Fibroblast of gingiva (primary cell): ENCODE measurements around the gene NCBP3.

Source experiments
- DNase-seq: peaks from one replicate; pipeline ENCODE4 v3.0.0-alpha.2; 2011; ENCODE audit warnings: low read depth

The NCBP3 gene, protein sequence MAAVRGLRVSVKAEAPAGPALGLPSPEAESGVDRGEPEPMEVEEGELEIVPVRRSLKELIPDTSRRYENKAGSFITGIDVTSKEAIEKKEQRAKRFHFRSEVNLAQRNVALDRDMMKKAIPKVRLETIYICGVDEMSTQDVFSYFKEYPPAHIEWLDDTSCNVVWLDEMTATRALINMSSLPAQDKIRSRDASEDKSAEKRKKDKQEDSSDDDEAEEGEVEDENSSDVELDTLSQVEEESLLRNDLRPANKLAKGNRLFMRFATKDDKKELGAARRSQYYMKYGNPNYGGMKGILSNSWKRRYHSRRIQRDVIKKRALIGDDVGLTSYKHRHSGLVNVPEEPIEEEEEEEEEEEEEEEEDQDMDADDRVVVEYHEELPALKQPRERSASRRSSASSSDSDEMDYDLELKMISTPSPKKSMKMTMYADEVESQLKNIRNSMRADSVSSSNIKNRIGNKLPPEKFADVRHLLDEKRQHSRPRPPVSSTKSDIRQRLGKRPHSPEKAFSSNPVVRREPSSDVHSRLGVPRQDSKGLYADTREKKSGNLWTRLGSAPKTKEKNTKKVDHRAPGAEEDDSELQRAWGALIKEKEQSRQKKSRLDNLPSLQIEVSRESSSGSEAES

GRCh38 chr17:3845621-3846436, at the start of gene NCBP3:
TSS of gene NCBP3 (minus strand) at chr17:3846246. CDS start at chr17:3846223, 23 bp downstream.
- DNase-seq, result peak; percentile 93

DNA sequence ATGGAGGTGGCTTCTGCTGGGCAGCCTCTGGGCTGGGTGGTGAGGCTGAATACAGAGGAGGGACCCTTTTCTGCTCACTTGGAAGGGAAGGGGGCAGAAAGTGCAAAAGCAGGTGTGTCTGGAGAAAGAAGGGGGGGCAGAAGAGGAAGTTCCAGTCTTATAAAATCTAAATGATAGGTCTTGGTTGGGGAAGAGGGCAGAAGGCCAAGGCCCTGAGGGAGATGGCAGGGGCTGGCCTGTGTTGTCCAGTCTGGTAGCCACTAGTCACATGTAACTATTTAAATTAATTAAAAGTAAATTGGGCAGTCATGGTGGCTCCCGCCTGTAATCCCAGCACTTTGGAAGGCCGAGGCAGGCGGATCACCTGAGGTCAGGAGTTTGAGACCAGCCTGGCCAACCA, 49.3 kb upstream of the NCBP3 start:
- DNase-seq, result no peak

DNA sequence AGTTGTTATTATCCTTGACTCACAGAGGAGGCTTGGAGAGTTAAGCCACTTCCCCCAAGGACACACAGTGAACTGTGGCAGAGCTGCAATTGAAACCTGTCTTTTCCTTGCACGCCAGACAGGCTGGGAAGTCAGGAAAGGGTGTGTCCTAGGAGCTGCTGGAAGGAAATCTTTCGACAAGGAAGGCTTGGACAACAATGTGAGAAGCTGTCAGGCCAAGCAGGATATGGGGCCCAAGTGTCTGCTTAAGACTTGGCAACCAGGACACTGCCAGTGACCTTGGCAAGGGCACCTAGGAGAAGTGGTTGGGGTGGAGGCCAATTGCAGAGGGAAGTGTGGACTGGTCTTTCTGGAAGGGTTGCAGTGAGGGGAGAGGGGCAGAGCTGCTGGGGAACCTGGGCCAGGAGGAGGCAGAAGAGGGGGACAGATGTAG, 48.9 kb upstream of the NCBP3 start:
- peak; percentile 19 for DNase-seq

DNA sequence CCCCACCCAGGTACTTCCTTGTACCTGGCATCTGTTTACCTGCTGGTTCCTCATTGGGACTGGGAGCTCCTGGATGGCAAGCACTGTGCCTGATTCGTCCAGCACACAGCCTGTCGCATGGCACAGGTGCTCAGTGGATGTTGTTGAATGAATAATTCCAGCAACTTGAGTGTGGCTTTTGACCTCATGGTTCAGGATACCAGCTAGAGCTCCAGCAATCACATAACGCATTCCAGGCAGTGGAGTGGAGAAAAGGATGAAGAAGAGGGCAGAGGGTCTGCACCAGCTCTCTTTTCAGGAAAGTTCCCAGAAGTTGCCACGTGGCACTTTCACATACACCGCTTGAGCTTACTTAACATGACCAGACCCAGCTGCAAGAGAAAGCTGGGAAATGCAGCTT, 48.1 kb upstream of the NCBP3 start:
- no peak for DNase-seq

GRCh38 chr17:3893720-3894116, 47.7 kb upstream of the NCBP3 start:
- DNase-seq, result no peak

- peak; percentile 71 for DNase-seq
These were observed 47.1 kb upstream of the NCBP3 start, which contains the start of gene CAMKK1 for GRCh38 chr17:3893003-3893719. TSS of gene CAMKK1 (minus strand) at chr17:3893053. CDS start at chr17:3885687, 7,366 bp downstream.

DNA sequence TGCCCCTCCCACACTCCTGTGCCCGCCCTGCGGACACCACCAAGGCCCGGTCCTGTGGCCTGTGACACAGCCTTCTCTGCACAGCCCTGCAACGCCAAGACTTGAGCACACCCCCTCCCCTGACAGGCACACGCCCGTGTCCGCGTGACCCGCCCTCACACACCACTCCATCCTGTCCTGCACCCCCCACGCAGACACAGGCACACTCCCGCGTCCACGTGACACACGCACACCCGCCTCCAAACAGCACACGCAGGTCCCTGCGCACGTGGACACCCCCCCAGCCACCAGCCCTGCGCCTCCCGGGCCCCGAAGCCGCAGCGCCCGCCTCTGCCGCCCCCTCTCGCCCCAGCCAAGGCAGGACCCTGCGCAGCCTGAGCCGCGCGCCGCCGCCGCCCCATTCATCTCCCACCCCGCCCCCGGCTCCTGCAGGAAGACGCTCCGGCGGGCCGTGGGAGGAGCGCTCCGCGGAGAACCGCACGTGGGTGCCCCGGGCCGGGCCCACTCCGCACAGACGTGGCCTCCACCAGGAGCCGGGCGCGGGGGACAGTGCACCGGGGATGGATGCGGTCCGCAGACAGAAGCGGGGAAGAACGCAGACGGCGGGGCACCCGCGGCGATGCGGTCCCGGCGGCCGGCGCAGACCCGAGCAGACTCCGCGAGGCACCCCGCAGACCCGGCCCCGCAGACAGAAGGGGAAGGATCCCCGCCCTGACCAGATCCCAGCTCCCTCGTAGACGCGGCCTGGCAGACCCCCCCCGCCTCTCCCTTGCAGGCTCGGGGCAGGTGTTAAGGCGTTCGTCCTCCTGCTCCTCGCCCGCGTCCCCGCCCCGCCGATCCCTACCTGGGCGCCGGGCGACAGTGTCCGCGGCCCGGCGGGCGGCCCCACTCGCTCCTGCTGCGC, 46.3 kb upstream of the NCBP3 start:
- DNase-seq, result peak; percentile 72

- DNase-seq, result no peak
These were observed 45.6 kb upstream of the NCBP3 start for GRCh38 chr17:3891626-3892094.

DNA sequence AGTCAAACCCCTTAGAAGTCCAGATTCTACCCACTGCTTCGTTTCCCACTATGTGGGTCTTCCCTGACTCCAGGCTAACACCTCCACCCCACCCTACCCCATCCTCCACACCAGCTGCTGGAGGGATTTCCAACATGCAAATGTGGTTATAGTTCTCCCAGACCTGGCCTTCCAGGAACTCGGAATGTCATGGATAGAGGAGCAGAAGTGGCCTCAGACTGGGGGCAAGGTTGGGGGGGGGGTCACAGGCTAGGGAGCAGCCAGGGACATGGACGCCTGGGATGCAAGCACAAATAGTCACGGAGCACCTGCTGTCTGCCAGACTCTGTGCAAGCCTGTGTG, 44.8 kb upstream of the NCBP3 start:
- DNase-seq, result no peak

- DNase-seq, result peak; percentile 98
These were observed 44.2 kb upstream of the NCBP3 start for GRCh38 chr17:3890082-3890877.

GRCh38 chr17:3889325-3890012, 43.4 kb upstream of the NCBP3 start:
- DNase-seq, result peak; percentile 50

DNA sequence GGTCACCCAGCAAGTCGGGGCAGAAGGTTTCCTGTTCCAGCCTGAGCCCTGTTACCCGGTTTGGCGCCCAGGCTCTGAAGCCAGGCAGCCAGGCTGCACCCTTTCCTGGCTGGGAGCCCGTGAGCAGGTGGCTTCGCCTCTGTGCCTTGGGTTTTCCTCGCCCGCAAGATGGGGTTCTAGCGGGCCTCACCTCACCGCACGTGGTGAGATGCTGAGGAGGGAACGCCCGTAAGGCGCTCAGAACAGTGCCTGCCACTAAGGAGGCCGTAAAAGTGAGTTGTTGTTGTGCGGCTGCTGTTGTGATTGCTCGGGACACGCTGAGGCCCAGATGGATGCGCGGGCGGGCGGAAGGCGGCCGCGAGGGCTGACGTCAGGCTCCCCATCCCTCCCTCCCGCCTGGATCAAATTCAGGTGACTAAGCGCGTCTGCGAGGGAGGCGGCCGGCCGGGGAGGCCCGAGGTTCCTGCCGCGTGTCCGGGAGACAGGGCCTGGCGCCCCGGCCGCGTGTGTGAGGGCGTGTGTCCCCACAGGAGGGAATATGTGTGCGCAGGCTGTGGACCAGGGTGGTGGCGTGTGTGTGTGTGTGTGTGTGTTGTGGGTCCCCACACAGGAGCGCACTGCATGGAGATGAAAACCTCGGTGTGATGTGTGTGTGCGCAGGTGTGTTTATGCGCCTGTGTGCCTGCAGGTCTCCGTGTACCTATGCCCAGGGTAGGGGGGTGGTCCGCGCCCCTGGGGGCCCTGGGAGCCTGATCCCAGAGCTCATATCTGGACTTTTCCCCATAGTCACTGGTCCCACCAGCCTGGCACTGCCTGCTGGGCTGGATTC, 42.5 kb upstream of the NCBP3 start:
- peak; percentile 93 for DNase-seq

DNA sequence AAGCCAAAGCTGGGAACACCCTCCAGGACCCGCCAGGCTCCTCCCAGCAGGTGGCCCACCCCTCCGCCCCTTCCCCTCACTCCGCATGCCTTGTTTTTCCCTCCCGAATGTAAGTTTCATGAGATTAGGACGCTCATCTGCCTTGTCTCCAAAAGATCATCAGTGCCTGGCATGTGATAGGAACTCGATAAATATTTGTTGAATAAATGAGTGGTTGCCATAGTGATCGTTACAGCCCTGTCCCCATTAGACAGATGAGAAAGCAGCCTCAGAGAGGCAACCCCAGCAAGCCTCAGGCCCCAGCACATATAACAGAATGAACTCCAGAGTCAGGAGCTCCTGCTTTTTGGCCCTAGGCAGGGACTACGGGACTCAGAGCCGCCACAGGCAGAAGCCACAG, 41.8 kb upstream of the NCBP3 start:
- DNase-seq, result no peak

DNA sequence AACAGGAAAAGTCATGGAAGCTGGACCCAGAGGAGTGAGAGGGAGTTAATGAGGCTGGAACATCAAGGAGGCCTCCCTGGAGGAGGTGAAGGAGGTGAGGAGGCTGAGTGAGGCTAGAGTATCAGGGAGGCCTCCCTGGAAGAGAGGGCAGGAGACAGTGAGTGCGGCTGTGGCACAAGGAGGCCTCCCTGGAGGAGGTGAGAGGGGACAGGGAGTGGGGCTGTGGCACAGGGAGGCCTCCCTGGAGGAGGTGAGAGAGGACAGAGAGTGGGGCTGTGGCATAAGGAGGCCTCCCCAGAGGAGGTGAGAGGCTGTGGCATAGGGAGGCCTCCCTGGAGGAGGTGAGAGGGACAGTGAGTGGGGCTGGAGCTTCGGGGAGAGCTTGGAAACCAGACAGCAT, 41.3 kb upstream of the NCBP3 start:
- no peak for DNase-seq

DNA sequence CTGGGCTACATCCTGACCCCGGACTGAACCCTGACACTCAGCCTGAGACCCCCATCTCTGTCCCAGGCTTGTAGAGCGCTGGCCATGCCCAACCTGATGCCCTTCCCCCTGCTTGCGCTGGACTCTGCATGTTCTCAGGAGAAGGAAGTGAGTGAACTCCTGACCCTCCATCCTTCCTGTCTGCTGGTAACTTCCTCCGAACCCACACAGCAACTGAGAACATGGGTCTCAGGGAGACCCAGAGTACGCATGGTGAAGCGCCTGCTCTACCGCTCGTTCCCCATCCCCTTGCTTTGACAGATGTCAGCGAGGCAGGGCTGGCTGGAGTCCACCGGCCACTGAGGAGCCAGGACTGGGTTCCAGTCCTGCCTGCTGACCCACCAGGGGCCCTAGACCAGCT, 40.7 kb upstream of the NCBP3 start:
- no peak for DNase-seq

- DNase-seq, result peak; percentile 57
These were observed 39.9 kb upstream of the NCBP3 start for GRCh38 chr17:3885970-3886369.

- DNase-seq, result no peak
These were observed 39.2 kb upstream of the NCBP3 start for GRCh38 chr17:3885271-3885670.

DNA sequence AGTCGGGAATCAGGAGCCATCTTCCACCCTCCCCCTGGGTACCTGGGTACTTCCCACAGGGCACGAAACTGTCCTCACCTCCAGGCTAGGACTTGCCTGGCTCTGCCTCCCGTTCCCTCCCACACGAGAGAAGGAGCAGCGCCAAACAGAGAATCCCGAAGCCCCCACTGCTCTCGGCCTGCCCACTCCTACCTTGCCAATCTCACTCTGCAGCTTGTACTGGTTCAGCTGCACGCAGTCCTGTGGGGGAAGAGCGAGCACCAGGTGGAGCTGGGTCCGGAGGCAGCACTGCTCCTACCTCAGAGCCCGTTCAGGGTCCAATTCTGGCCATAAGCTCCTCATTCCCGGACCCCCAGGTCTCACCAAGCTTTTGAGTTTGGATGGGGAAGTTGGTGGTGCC, 38.1 kb upstream of the NCBP3 start:
- no peak for DNase-seq

DNA sequence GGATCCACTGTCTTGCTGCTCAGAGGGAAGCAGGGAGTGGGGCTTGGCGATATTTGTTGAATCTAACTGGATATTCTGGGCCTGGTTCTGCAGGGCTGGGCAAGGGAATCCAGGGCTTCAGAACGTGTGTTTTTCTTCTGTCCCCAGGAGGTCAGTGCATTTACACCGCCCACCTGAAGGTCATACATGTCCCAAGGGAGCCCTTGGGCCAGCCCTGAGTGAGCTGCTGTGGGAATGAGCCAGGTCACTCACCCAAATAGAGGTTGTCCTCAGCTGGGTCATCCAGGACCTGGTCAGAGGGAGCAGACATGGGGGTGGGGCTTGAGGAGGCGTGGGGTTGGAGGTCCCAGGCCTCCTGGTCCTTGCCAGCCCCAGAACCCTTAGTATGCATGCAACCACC, 36.2 kb upstream of the NCBP3 start:
- DNase-seq, result no peak
